CD14-positive monocyte (primary cell): ENCODE data around the gene CALD1. TPM values are rescaled to one million over a fixed set of nuclear protein-coding genes. Genes with fewer than 3 reads are reported as not detected.
A peak's percentile ranks its signal among the peaks of the same experiment; 100 is the strongest.

ENCODE experiments used
- DNase-seq, 3 donors: peaks; one replicate each; pipeline ENCODE4 v3.0.0-alpha.2; 2011 to 2022
- H2AFZ ChIP-seq: 2 replicates; pipeline ENCODE4 v1.6.0; 2012; ENCODE audit warnings: mild to moderate bottlenecking, low read depth, low read length, inconsistent platforms; ENCODE audit not compliant: insufficient read depth, poor library complexity, severe bottlenecking
- H3K27ac ChIP-seq, 2 donors: 1 replicate in 1 of 2; 2 replicates in 1 of 2; pipeline ENCODE4 v1.5.1; 2012 to 2013; ENCODE audit warnings: low read length in 2 of 2, control low read depth in 1 of 2, inconsistent platforms in 1 of 2, low read depth in 1 of 2, mild to moderate bottlenecking in 1 of 2
- H3K27me3 ChIP-seq, 2 donors: one replicate each; pipeline versions ENCODE4 v1.6.0 to v1.6.1; 2011 to 2013; ENCODE audit warnings: low read length in 2 of 2; ENCODE audit not compliant: control insufficient read depth in 2 of 2, insufficient read depth in 2 of 2
- H3K36me3 ChIP-seq, 2 donors: replicated peaks in 1 of 2; 1 replicate in 1 of 2; 2 replicates in 1 of 2; pipeline versions ENCODE4 v1.5.1 to v1.6.1; 2012 to 2013; ENCODE audit warnings: low read length in 2 of 2, control low read depth in 1 of 2, inconsistent platforms in 1 of 2, mild to moderate bottlenecking in 1 of 2; ENCODE audit not compliant: insufficient read depth in 2 of 2, control insufficient read depth in 1 of 2
- H3K4me1 ChIP-seq, 2 donors: 1 replicate in 1 of 2; 2 replicates in 1 of 2; pipeline versions ENCODE4 v1.5.1 to v1.6.1; 2012 to 2013; ENCODE audit warnings: low read length in 2 of 2, control low read depth in 1 of 2, inconsistent platforms in 1 of 2, mild to moderate bottlenecking in 1 of 2, moderate library complexity in 1 of 2; ENCODE audit not compliant: insufficient read depth in 2 of 2, control insufficient read depth in 1 of 2
- H3K4me2 ChIP-seq: replicated peaks from 2 replicates; pipeline ENCODE3; 2012; ENCODE audit warnings: low read length, moderate library complexity, mild to moderate bottlenecking; ENCODE audit not compliant: poor library complexity, severe bottlenecking; ENCODE audit errors: extremely low read depth
- H3K4me3 ChIP-seq, 3 experiments: fragments of 200-600 bp in 1 of 3; sonication (generic) in 1 of 3; replicated peaks in 1 of 3; 1 replicate in 2 of 3; 2 replicates in 1 of 3; pipeline ENCODE4 v1.5.1; 2011 to 2013; ENCODE audit warnings: low read length in 3 of 3, mild to moderate bottlenecking in 3 of 3, control low read depth in 2 of 3, low read depth in 2 of 3, inconsistent platforms in 1 of 3, moderate library complexity in 1 of 3
- H3K79me2 ChIP-seq: 2 replicates; pipeline ENCODE4 v1.6.0; 2012; ENCODE audit warnings: mild to moderate bottlenecking, control low read depth, inconsistent platforms, low read length, moderate library complexity; ENCODE audit not compliant: insufficient read depth
- H3K9ac ChIP-seq: 2 replicates; pipeline ENCODE4 v1.6.0; 2017; ENCODE audit warnings: low read length, mild to moderate bottlenecking; ENCODE audit not compliant: insufficient read depth, poor library complexity, severe bottlenecking
- H3K9me3 ChIP-seq, 2 donors: replicated peaks in 1 of 2; 1 replicate in 1 of 2; 2 replicates in 1 of 2; pipeline versions ENCODE4 v1.5.1 to v1.6.1; 2012 to 2013; ENCODE audit warnings: low read length in 2 of 2, control low read depth in 1 of 2; ENCODE audit not compliant: control insufficient read depth in 1 of 2, insufficient read depth in 1 of 2
- H4K20me1 ChIP-seq: 2 replicates; pipeline ENCODE4 v1.6.0; 2012; ENCODE audit warnings: mild to moderate bottlenecking, low read length, control low read depth, moderate library complexity; ENCODE audit not compliant: insufficient read depth
- H3K27ac Mint-ChIP-seq, 7 donors: one replicate each; pipeline ENCODE4 v1.8.0; 2020; ENCODE audit warnings: mild to moderate bottlenecking in 7 of 7, mixed read lengths in 7 of 7, moderate library complexity in 6 of 7, inconsistent platforms in 2 of 7
- H3K27me3 Mint-ChIP-seq, 3 donors: one replicate each; pipeline ENCODE4 v1.8.0; 2021 to 2022; ENCODE audit warnings: low read depth in 3 of 3, mild to moderate bottlenecking in 3 of 3, mixed read lengths in 3 of 3, moderate library complexity in 3 of 3, inconsistent platforms in 1 of 3
- H3K36me3 Mint-ChIP-seq, 2 donors: one replicate each; pipeline ENCODE4 v1.8.0; 2020; ENCODE audit warnings: mixed read lengths in 2 of 2, inconsistent platforms in 1 of 2, mild to moderate bottlenecking in 1 of 2
- H3K4me1 Mint-ChIP-seq: one replicate; pipeline ENCODE4 v1.8.0; 2020; ENCODE audit warnings: mild to moderate bottlenecking, mixed read lengths
- H3K4me3 Mint-ChIP-seq, 2 donors: one replicate each; pipeline ENCODE4 v1.8.0; 2020; ENCODE audit warnings: mild to moderate bottlenecking in 2 of 2, mixed read lengths in 2 of 2, moderate library complexity in 1 of 2
- H3K9me3 Mint-ChIP-seq, 7 donors: one replicate each; pipeline ENCODE4 v1.8.0; 2020 to 2022; ENCODE audit warnings: mixed read lengths in 7 of 7, mild to moderate bottlenecking in 6 of 7, moderate library complexity in 6 of 7, inconsistent platforms in 2 of 7
- CTCF ChIP-seq: fragments of 200-600 bp; IDR thresholded peaks from one replicate; pipeline ENCODE4 v1.8.0; 2022; ENCODE audit warnings: antibody characterized with exemption, mild to moderate bottlenecking
- WGBS: methylation state at CpG from one replicate; pipeline ENCODE4 v1.1.5; 2013; ENCODE audit warnings: missing lambda C conversion rate; ENCODE audit not compliant: insufficient coverage; 5-methylcytosine and 5-hydroxymethylcytosine counted together
- intact Hi-C, 2 donors: fragments of 100-400 bp; cut with micrococcal nuclease; formaldehyde crosslinking; loops; one replicate each; pipeline versions ENCODE4 v1.15.0 to v1.15.1; 2023
- polyA plus RNA-seq, 3 donors: library from polyadenylated mRNA; depleted of rRNA in 1 of 3; unstranded in 2 of 3; stranded (reverse) in 1 of 3; fragments of 300-500 nt in 2 of 3; fragments of >200 nt in 1 of 3; fragmentation: Illumina TruSeq in 2 of 3; gene quantifications; 1 replicate in 2 of 3; 2 replicates in 1 of 3; pipeline ENCODE4 v1.2.3, GENCODE V29; 2012 to 2021

Gene CALD1
- polyA plus RNA-seq, 3 donors: 0.18 TPM; not detected in 2

- WGBS: 17% methylated on average over 1 of the region's 8 CpGs
- peaks cover 0 to 7% of the 10 kb centered on the region in 2 donors for H3K36me3 Mint-ChIP-seq
- peaks cover 15% of the 10 kb centered on the region for H3K4me1 Mint-ChIP-seq
These were observed 206.5 kb downstream of the CALD1 start for GRCh38 chr7:134985894-134986362.

More at GRCh38 chr7:134985894-134986362, 206.5 kb downstream of the CALD1 start:
- H3K4me3 ChIP-seq: peak overlapping the region; percentile 55 to 87 (median 82)
- no peaks in the 10 kb centered on the region for H3K36me3 ChIP-seq
- H3K79me2 ChIP-seq: peaks cover 7% of the 10 kb centered on the region
- DNase-seq: peak in 1 of 3 donors; percentile 4
- TF ChIP-seq CTCF: no peak
- peaks cover 0 to 3% (median 0%) of the 10 kb centered on the region in 7 donors for H3K9me3 Mint-ChIP-seq
- peak overlapping the region; percentile 89 for H2AFZ ChIP-seq
- no peaks in the 10 kb centered on the region for H3K27me3 ChIP-seq
- peak overlapping the region; percentile 97 to 98 for H3K4me3 Mint-ChIP-seq
- H3K4me2 ChIP-seq: peak overlapping the region; percentile 90
- no peaks in the 10 kb centered on the region for H4K20me1 ChIP-seq
- intact Hi-C loops: loop anchor here (5.0 kb wide), 2 partner anchors 181 to 186 kb away; partner anchors contain the start of gene CYREN (in 1 of the 2)
- H3K9ac ChIP-seq: peak overlapping the region; percentile 72
- peak overlapping the region; percentile 45 to 94 (median 89) for H3K27ac Mint-ChIP-seq
- H3K9me3 ChIP-seq: no peaks in the 10 kb centered on the region
- H3K27ac ChIP-seq: peak overlapping the region; percentile 49 to 61
- H3K27me3 Mint-ChIP-seq: peaks cover 0 to 3% (median 0%) of the 10 kb centered on the region in 3 donors
- H3K4me1 ChIP-seq: peaks cover 9 to 14% of the 10 kb centered on the region in 2 donors
